CD4-positive, alpha-beta T cell treated with Interleukin-21 for 1 hour (primary cell): ENCODE measurements around the gene LRRC4B.
A peak's percentile ranks its signal among the peaks of the same experiment; 100 is the strongest.

ENCODE experiments used
- DNase-seq: peaks from one replicate; pipeline ENCODE4 v3.0.0-alpha.2; 2020

LRRC4B gene

GRCh38 chr19:50573741-50574461 is 5.7 kb upstream of the LRRC4B start:
- no peak for DNase-seq

- DNase-seq, result no peak
These were observed 2.8 kb upstream of the LRRC4B start for GRCh38 chr19:50570997-50571396.

- DNase-seq, result no peak
These were observed 1.8 kb upstream of the LRRC4B start for GRCh38 chr19:50569938-50570540.

GRCh38 chr19:50568728-50569698 is 778 bp upstream of the LRRC4B start:
- no peak for DNase-seq

GRCh38 chr19:50567052-50567841 is 988 bp downstream of the LRRC4B start:
- DNase-seq, result no peak

GRCh38 chr19:50565984-50566903 is 2.0 kb downstream of the LRRC4B start:
- no peak for DNase-seq

GRCh38 chr19:50564229-50565105 is 3.8 kb downstream of the LRRC4B start:
- no peak for DNase-seq

- DNase-seq, result no peak
These were observed 4.6 kb downstream of the LRRC4B start for GRCh38 chr19:50563597-50563996.

GRCh38 chr19:50562996-50563395 is 5.2 kb downstream of the LRRC4B start:
- no peak for DNase-seq

GRCh38 chr19:50562329-50562728 is 5.9 kb downstream of the LRRC4B start:
- DNase-seq, result no peak

GRCh38 chr19:50559636-50560035 is 8.6 kb downstream of the LRRC4B start:
- no peak for DNase-seq

- DNase-seq, result no peak
These were observed 9.8 kb downstream of the LRRC4B start for GRCh38 chr19:50558449-50558848.

- no peak for DNase-seq
These were observed 10.2 kb downstream of the LRRC4B start for GRCh38 chr19:50558039-50558438.

GRCh38 chr19:50557009-50557613 is 11.1 kb downstream of the LRRC4B start:
- DNase-seq, result no peak

GRCh38 chr19:50556282-50557008 is 11.8 kb downstream of the LRRC4B start:
- DNase-seq, result peak; percentile 64

GRCh38 chr19:50555450-50556281 is 12.6 kb downstream of the LRRC4B start:
- DNase-seq, result no peak

- DNase-seq, result no peak
These were observed 13.2 kb downstream of the LRRC4B start for GRCh38 chr19:50555033-50555432.

- DNase-seq, result no peak
These were observed 14.0 kb downstream of the LRRC4B start for GRCh38 chr19:50554212-50554611.
